IMR-90 (cell line): Measurements from ENCODE around the gene CCNDBP1.

Source experiments
- BHLHE40 ChIP-seq: fragments of 150-350 bp; IDR thresholded peaks from 2 replicates; pipeline ENCODE4 v1.6.1; 2016; ENCODE audit warnings: mild to moderate bottlenecking, low read depth, low read length
- CHD1 ChIP-seq: IDR thresholded peaks from 2 replicates; pipeline ENCODE4 v1.6.1; 2012; ENCODE audit warnings: low read depth, low read length, improper control_type of control experiment
- CTCF ChIP-seq: conservative IDR thresholded peaks from 2 replicates; pipeline ENCODE4 v1.5.1; 2012; ENCODE audit warnings: mild to moderate bottlenecking, low read depth, low read length, improper control_type of control experiment
- FOS ChIP-seq: fragments of 150-350 bp; IDR thresholded peaks from 2 replicates; pipeline ENCODE4 v1.6.1; 2016; ENCODE audit warnings: low read depth, low read length
- MAZ ChIP-seq: IDR thresholded peaks from 2 replicates; pipeline ENCODE4 v1.6.1; 2012; ENCODE audit warnings: low read depth, mild to moderate bottlenecking, low read length, improper control_type of control experiment, moderate library complexity, borderline replicate concordance
- POLR2A ChIP-seq: IDR thresholded peaks from 2 replicates; pipeline ENCODE4 v1.6.1; 2012; ENCODE audit warnings: mild to moderate bottlenecking, low read depth, low read length
- RAD21 ChIP-seq: IDR thresholded peaks from 2 replicates; pipeline ENCODE4 v1.6.1; 2012; ENCODE audit warnings: low read length, improper control_type of control experiment
- RCOR1 ChIP-seq: IDR thresholded peaks from 2 replicates; pipeline ENCODE4 v1.6.1; 2012; ENCODE audit warnings: mild to moderate bottlenecking, low read length, improper control_type of control experiment; ENCODE audit not compliant: insufficient replicate concordance
- USF2 ChIP-seq: fragments of 150-350 bp; IDR thresholded peaks from 2 replicates; pipeline ENCODE4 v1.6.1; 2017; ENCODE audit warnings: mild to moderate bottlenecking, antibody characterized with exemption, low read length, low read depth

DNA sequence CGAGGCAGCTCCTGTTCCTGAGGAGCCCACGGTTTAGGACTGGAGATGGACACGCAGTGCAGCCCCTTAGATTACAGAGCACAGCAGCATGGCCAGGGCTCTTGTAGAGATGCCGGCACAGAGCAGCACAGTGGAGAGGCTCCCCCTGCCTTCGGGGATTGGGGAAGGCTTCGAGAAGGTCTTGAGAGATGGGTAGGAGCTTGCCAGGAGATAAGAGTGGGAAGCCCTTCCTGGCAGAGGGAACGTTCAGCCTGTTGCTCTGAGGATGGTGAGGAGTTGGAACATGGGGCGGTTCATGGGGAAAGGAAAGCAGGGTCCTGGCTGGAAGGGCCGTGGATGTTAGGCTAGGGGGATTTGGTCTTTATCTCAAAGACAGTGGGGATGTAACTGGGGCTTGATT is 25.6 kb downstream of the CCNDBP1 start:
- TF ChIP-seq POLR2A (no peak), MAZ (no peak), USF2 (no peak), CTCF (no peak), BHLHE40 (no peak), RCOR1 (no peak), FOS (no peak), RAD21 (no peak), CHD1 (no peak)
